ENCODE measurements around the gene FICD.
"Not testable (repeated sequence)": the region's sequence is repeated elsewhere in the genome, so short reads cannot be mapped to it uniquely, and the experiment has no call there.

Gene FICD

DNA sequence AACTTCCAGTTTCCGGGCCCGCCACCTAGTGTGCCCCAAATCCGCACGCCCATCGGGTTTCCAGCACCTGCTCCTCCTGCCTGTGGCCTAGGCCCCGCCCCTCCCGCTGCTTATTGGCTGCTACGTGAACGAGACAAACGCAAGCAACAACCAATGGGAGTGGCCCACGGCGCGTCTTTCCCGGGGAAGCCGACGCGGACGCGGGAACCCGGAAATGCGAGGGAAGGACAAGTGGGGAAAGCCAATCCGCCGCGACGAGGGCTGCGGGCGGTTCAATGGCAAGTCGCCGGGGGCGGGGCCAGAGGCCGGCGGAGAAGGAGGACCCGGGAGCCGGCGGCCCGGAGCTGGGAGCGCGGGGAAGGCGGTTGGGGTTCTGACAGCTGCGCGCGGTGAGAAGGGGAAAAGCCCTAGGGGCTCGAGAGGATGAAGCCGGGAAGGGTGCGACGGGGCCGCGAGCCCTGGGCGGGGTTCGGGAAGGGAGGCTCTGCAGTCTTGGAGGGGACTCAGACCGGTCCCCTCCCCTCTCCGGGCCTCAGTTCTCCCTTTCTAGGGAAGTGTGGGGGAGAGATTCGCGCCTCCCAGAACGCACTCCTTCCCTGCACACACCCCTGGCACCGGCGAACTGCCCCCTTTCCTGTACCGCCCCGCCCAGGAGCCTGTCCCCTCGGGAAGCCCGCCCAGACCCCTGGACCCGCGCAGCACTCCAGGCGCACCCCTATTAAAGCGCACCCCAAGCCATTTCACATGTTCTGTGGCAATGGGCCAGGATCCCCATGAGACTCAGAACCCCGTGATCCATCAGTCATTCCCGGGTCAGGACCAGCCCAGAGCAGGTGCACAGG is at the start of gene FICD:
Gene FICD (plus strand): TSS at position 305 of the 842 bp plus-strand sequence. CDS start 1,696 bp downstream, outside the sequence.
- peak; percentile 98 for DNase-seq

DNA sequence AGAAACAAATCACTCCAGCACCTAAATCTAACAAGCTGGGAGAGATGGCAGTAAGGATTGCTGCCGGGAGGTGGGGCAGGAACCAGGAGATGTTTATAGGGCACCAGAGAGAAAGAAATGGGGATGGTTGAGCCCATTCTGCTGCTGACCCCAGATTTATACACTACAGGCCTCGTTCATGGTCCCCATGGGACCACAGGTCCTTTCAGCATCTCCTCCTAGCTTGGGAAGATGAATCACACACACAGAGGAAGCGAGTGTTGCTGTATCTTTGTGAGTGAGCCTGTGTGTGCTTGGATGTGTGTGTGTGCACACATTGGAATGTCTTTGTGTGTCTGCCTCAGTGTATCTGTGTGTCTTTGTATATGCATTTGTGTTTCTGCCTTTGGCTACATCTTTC is 49.7 kb upstream of the FICD start:
- no peak for DNase-seq

- DNase-seq, result peak; percentile 10
Observed at GRCh38 chr12:108468196-108468968, 46.7 kb upstream of the FICD start.

- no peak for DNase-seq
Observed at GRCh38 chr12:108473400-108474055, 41.5 kb upstream of the FICD start.

- DNase-seq, result no peak
Observed at GRCh38 chr12:108475396-108475795, 39.7 kb upstream of the FICD start.

DNA sequence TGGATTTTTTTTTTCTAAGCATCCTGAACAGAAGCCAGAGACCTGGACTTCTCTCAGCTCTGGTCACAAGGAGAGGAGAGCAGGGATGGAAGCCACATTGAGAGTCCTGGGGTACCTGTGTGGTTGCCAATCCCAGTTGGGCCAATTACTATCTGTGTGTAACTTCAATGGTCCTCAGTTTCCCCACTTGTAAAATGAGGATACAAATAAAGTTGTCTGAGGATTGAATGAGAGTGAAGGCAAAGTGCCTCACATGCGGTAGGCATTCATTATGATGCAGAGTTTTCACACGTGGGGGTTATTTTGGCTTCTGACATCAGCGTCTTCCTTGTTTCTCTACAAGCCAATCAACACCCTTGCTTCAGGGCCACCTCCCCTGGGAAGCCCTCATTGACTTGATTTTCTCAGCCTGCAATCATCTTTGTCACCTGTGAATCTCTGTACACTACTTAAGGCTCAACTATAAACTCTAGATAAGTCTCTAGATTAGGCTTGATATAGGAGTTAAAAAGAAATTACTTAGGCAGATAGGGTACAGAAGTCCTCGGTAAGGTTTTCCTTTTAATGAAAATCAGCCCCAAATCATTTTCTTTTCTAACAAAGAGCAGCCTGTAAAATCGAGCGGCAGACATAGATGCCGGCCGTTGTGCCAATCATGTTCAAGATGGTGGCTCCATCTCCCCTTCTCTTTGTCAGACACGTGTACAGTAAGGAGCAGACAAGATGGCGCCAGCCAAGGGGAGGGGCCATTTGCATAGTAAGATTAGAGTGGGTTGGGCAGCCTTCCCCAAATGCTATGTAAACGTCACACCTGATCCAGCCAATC is 37.8 kb upstream of the FICD start:
- no peak for DNase-seq

DNA sequence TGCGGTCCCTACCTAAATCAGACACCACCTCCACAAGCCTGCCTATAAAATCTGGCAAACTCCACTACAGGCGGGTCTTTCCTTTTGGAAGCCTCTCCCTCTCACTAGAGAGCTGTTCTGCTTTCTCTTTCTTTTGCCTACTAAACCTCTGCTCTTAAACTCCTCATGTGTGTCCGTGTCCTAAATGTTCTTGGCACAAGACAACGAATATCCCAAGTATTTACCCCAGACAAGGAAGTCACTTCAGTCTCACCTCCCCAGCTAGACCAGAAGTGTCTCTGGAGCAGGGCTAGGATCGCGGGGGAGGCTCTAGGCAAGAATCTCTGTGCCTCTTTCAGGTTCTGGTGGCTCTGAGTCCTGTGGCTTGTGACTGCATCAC is 37.2 kb upstream of the FICD start:
- no peak for DNase-seq

DNA sequence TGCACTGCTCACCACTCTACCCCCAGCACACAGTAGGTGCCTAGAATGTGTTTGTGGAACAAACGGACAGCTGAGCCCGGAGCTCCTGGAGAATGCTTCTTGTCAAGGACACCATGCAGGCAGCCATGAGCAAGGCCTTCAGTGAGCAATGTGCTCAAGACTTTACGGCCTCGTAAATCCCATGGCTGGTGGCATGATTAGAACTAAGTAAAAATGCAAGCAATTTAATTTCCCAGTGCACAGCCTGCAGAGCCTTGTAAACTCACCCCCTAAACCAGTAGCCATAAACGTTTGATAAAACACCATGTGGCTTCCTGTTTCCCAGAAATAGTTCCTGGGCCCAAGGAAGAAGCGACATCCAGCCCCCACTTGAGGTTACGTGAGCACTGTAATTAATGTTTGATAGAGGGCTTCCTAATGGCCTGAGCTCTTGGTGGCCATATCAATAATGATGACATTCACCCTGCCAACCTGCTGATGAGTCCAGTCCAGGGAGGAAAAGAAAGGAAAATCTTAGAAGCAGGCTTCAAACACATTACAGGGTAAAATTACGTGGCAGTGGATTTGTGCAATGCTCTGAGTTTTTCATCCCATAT is 36.4 kb upstream of the FICD start:
- DNase-seq, result no peak

GRCh38 chr12:108479364-108480070 is 35.6 kb upstream of the FICD start:
- no peak for DNase-seq

DNA sequence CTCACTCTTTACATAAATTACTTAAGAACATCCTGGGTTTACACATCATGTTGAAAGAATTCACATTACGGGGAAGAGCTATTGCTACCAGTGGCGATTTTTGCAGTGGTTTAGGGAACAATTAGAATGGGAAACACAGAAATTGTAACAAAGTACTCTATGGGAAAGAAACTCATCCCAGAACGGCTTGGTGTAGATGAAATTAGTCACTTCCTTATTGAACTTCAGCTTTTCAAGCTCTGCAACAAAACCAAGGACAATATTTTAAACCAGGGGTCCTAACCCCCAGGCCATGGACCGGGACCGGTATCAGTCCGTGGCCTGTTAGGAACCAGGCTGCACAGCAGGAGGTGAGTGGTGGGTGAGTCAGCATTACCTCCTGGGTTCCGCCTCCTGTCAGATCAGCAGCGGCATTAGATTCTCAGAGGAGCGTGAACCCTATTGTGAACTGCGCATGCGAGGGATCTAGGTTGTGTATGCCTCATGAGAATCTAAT is 32.3 kb upstream of the FICD start:
- DNase-seq, result no peak

DNA sequence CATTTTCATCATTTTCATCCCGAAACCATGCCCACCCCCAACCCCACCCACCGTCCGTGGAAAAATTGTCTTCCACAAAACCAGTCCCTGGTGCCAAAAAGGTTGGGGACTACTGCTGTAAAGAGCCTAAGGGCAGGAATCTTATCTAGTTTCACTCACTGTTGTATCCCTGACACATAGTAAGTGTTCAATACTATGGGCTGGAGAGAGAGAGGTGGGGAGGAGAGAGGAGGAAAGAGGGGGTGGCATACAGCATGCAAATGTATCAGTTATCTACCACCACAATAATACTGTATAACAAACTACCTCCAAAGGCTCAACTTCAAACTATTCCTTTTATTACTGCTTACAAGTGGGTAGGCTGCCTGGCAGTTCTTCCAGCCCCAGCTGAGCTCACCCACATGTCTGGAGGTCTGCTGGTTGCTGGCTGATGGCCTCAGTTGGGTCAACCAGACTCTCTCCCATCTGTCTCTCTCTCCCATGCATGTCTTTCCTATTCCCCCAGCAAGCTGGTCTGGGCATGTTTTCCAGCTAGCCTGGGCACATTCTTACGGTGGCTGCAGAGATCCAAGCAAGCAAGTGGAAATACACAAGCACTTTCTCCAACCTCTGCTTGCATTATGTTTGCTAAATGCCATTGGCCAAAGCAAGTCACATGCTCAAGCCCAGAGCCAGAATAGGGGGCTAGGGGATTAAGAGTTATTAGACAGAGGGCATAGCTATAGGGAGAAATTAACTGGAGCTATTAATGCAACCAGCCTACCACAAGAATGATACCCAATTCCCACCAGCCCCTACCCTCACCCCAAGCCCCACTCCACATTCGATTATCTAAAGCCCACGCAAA is 31.6 kb upstream of the FICD start:
- no peak for DNase-seq

- DNase-seq, result no peak
Observed at GRCh38 chr12:108484431-108484830, 30.6 kb upstream of the FICD start.

DNA sequence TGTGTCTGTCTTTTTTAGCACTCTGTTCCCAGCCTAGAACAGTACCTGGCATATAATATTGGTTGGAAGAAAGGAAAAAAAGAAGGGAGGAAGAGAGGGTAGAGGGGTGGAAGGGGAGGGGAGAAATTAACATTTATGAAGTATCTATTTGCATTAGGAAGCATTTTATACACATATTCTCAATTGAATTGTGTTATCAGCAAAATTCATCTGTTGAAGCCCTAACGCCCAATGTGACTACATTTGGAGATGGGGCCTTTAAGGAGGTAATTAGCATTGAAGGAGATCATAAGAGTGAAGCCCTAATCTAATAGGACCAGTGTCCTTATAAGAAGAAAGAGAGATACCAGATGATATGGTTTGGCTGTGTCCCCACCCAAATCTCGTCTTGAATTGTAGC is 30.2 kb upstream of the FICD start:
- DNase-seq, result no peak

DNA sequence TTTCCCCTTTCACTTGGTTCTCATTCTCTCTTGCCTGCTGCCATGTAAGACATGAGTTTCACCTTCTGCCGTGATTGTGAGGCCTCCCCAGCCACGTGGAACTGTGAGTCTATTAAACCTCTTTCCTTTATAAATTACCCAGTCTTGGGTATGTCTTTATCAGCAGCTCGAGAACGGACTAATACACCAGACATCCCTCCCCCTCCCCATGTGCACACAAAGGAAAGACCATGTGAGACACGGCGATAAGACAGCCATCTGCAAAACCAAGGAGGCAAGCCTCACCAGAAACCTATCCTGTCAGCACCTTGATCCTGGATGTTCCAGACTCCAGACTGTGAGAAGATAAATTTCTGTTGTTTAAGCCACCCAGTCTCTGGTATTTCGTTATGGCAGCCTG is 29.7 kb upstream of the FICD start:
- DNase-seq, result not testable (repeated sequence)

- DNase-seq, result not testable (repeated sequence)
Observed at GRCh38 chr12:108487029-108487428, 28.0 kb upstream of the FICD start.

GRCh38 chr12:108491256-108491655 is 23.8 kb upstream of the FICD start:
- no peak for DNase-seq

GRCh38 chr12:108495054-108495453 is 20.0 kb upstream of the FICD start:
- peak; percentile 34 for DNase-seq

GRCh38 chr12:108495823-108496579 is 19.1 kb upstream of the FICD start:
- no peak for DNase-seq

DNA sequence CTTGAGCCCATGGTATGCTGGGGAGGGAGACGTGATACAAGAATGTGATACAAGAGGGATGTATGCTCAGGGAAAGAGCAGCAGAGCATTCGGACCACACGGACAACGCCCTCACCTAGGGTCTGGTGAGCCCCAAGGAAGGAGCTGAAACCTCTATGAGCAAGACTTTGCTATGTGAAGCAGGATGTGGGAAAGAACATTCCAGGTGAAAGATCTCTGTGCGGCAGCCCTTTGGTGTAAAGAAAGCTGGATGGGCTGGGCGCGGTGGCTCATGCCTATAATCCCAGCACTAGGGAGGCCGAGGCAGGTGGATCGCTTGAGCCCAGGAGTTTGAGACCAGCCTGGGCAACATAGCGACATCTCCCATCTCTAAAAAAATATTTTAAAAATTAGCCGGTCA is 16.9 kb upstream of the FICD start:
- no peak for DNase-seq

- no peak for DNase-seq
Observed at GRCh38 chr12:108502922-108503321, 12.2 kb upstream of the FICD start.

Data from CD4-positive, alpha-beta T cell treated with Interleukin-4 for 4 hours (primary cell).